HEK293 (cell line): ENCODE measurements around the gene PLOD2.
A peak's percentile ranks its signal among the peaks of the same experiment; 100 is the strongest.

Experiments
- ATF2 ChIP-seq: fragments of 450-650 bp; formaldehyde crosslinking; IDR thresholded peaks from 2 replicates; pipeline ENCODE4 v1.5.1; 2016; ENCODE audit warnings: missing biosample characterization, missing genetic modification characterization, low read depth
- CTCF ChIP-seq: fragments of 450-650 bp; formaldehyde crosslinking; IDR thresholded peaks from 2 replicates; pipeline ENCODE4 v1.5.1; 2016; ENCODE audit warnings: missing biosample characterization, missing genetic modification characterization
- KLF8 ChIP-seq: fragments of 450-650 bp; formaldehyde crosslinking; IDR thresholded peaks from 2 replicates; pipeline ENCODE4 v1.5.1; 2016; ENCODE audit warnings: missing biosample characterization, missing genetic modification characterization
- PRDM1 ChIP-seq: fragments of 450-650 bp; formaldehyde crosslinking; IDR thresholded peaks from 2 replicates; pipeline ENCODE4; 2016; ENCODE audit warnings: missing biosample characterization, missing genetic modification characterization
- SETDB1 ChIP-seq: IDR thresholded peaks from one replicate; pipeline ENCODE4 v1.6.1; 2017; ENCODE audit warnings: mild to moderate bottlenecking, low read length, moderate library complexity, mixed read lengths; ENCODE audit not compliant: insufficient read length
- ZBTB17 ChIP-seq: fragments of 450-650 bp; formaldehyde crosslinking; IDR thresholded peaks from 2 replicates; pipeline ENCODE4 v1.5.1; 2016; ENCODE audit warnings: missing biosample characterization, missing genetic modification characterization
- ZBTB20 ChIP-seq: fragments of 450-650 bp; formaldehyde crosslinking; IDR thresholded peaks from 2 replicates; pipeline ENCODE4 v1.5.1; 2016; ENCODE audit warnings: missing biosample characterization, missing genetic modification characterization
- ZBTB48 ChIP-seq: fragments of 450-650 bp; formaldehyde crosslinking; IDR thresholded peaks from 2 replicates; pipeline ENCODE4 v1.5.1; 2016; ENCODE audit warnings: missing biosample characterization, missing genetic modification characterization
- ZNF10 ChIP-seq: fragments of 450-650 bp; formaldehyde crosslinking; IDR thresholded peaks from 2 replicates; pipeline ENCODE4 v1.5.1; 2017; ENCODE audit warnings: missing biosample characterization, missing genetic modification characterization
- ZNF223 ChIP-seq: fragments of 450-650 bp; formaldehyde crosslinking; IDR thresholded peaks from 2 replicates; pipeline ENCODE4 v1.5.1; 2016; ENCODE audit warnings: missing biosample characterization, missing genetic modification characterization
- ZNF26 ChIP-seq: fragments of 450-650 bp; formaldehyde crosslinking; IDR thresholded peaks from 2 replicates; pipeline ENCODE4 v1.5.1; 2016; ENCODE audit warnings: missing biosample characterization, missing genetic modification characterization
- ZNF423 ChIP-seq: fragments of 450-650 bp; formaldehyde crosslinking; IDR thresholded peaks from 2 replicates; pipeline ENCODE4 v1.5.1; 2016; ENCODE audit warnings: missing biosample characterization, missing genetic modification characterization
- ZNF48 ChIP-seq: fragments of 450-650 bp; formaldehyde crosslinking; IDR thresholded peaks from 2 replicates; pipeline ENCODE4 v1.5.1; 2016; ENCODE audit warnings: missing biosample characterization, missing genetic modification characterization
- ZNF596 ChIP-seq: fragments of 450-650 bp; IDR thresholded peaks from 2 replicates; pipeline ENCODE4 v1.5.0; 2018; ENCODE audit warnings: missing biosample characterization, mild to moderate bottlenecking, missing genetic modification characterization, moderate library complexity
- ZNF621 ChIP-seq: fragments of 450-650 bp; formaldehyde crosslinking; IDR thresholded peaks from 2 replicates; pipeline ENCODE4 v1.5.1; 2017; ENCODE audit warnings: missing biosample characterization, missing genetic modification characterization
- ZNF677 ChIP-seq: fragments of 450-650 bp; IDR thresholded peaks from 2 replicates; pipeline ENCODE4 v1.5.0; 2018; ENCODE audit warnings: missing biosample characterization, mild to moderate bottlenecking, missing genetic modification characterization, moderate library complexity
- ZSCAN30 ChIP-seq: fragments of 450-650 bp; IDR thresholded peaks from 2 replicates; pipeline ENCODE4 v1.5.1; 2018; ENCODE audit warnings: missing biosample characterization, mild to moderate bottlenecking, missing genetic modification characterization, moderate library complexity
- ZXDB ChIP-seq: fragments of 450-650 bp; formaldehyde crosslinking; IDR thresholded peaks from 2 replicates; pipeline ENCODE4 v1.5.1; 2016; ENCODE audit warnings: missing biosample characterization, missing genetic modification characterization
- TF ChIP-seq, protein P1 (sequence below): fragments of 450-650 bp; formaldehyde crosslinking; optimal IDR thresholded peaks from 2 replicates; pipeline ENCODE3; 2016; ENCODE audit warnings: missing biosample characterization, mild to moderate bottlenecking, missing genetic modification characterization
- TF ChIP-seq, protein P2 (sequence below): fragments of 450-650 bp; IDR thresholded peaks from 2 replicates; pipeline ENCODE4 v1.5.1; 2018; ENCODE audit warnings: missing biosample characterization, missing genetic modification characterization
- TF ChIP-seq, protein P3 (sequence below): fragments of 450-650 bp; formaldehyde crosslinking; IDR thresholded peaks from 2 replicates; pipeline ENCODE4 v1.5.1; 2017; ENCODE audit warnings: missing biosample characterization, mild to moderate bottlenecking, missing genetic modification characterization, moderate library complexity
- TF ChIP-seq, protein P4 (sequence below): fragments of 450-650 bp; formaldehyde crosslinking; IDR thresholded peaks from 2 replicates; pipeline ENCODE4 v1.5.1; 2016; ENCODE audit warnings: missing biosample characterization, missing genetic modification characterization
- TF ChIP-seq, protein P5 (sequence below): fragments of 450-650 bp; formaldehyde crosslinking; IDR thresholded peaks from 2 replicates; pipeline ENCODE4 v1.5.1; 2016; ENCODE audit warnings: missing biosample characterization, missing genetic modification characterization, borderline replicate concordance

The PLOD2 gene

DNA sequence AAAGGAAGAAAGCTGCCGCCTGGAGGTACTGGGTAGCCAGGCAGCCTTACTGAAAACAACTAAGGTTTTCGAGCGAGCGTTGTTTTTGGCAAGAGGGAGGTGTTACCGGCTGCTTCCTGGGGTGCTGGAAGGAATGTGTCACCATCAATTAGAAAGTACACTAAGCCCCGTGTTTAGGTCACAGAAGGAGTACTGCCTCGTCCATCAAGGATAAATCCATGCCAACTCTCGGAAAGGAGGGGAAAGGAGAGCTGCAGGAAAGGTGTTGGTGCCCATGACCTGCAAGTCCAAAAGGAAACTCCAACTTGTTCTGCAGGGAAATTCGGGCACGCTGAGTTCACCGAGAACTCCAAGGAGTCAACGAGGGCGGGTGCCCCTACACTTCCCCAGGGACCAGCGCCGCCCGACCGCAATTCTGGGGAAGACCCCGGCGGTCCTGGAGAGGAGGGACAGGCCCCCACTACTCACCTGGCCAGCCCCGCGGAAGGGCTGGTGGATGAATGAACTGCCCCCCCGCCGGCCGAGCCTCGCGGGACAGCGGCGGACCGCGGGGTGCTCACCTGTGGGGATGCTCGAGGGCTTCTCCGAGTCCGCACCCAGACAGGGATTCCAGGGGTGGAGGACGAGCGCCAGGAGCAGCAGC, 542 bp downstream of the PLOD2 start (continued):
- TF ChIP-seq, protein P1, sequence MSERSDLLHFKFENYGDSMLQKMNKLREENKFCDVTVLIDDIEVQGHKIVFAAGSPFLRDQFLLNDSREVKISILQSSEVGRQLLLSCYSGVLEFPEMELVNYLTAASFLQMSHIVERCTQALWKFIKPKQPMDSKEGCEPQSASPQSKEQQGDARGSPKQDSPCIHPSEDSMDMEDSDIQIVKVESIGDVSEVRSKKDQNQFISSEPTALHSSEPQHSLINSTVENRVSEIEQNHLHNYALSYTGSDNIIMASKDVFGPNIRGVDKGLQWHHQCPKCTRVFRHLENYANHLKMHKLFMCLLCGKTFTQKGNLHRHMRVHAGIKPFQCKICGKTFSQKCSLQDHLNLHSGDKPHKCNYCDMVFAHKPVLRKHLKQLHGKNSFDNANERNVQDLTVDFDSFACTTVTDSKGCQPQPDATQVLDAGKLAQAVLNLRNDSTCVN (tag by site-specific recombination): peak; percentile 78
- TF ChIP-seq, protein P2, sequence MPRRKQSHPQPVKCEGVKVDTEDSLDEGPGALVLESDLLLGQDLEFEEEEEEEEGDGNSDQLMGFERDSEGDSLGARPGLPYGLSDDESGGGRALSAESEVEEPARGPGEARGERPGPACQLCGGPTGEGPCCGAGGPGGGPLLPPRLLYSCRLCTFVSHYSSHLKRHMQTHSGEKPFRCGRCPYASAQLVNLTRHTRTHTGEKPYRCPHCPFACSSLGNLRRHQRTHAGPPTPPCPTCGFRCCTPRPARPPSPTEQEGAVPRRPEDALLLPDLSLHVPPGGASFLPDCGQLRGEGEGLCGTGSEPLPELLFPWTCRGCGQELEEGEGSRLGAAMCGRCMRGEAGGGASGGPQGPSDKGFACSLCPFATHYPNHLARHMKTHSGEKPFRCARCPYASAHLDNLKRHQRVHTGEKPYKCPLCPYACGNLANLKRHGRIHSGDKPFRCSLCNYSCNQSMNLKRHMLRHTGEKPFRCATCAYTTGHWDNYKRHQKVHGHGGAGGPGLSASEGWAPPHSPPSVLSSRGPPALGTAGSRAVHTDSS: no peak
- TF ChIP-seq ZSCAN30 (tag by site-specific recombination) (no peak), ZNF621 (tag by site-specific recombination) (no peak), ZNF223 (tag by site-specific recombination) (no peak), ZBTB20 (tag by site-specific recombination) (peak; percentile 42), ZBTB17 (0 out of 2 replicates have a peak, but pooled peaks have one; percentile 33), ZBTB48 (tag by site-specific recombination) (0 out of 2 replicates have a peak, but pooled peaks have one; percentile 45), ZNF10 (tag by site-specific recombination) (no peak), PRDM1 (peak; percentile 92), ZNF596 (tag by site-specific recombination) (peak; percentile 59; the same call in 1 of the 2 replicates), ATF2 (no peak), ZNF677 (tag by site-specific recombination) (no peak), CTCF (tag by site-specific recombination) (peak; percentile 18; the same call in 1 of the 2 replicates), KLF8 (tag by site-specific recombination) (0 out of 2 replicates have a peak, but pooled peaks have one; percentile 29), ZNF48 (tag by site-specific recombination) (no peak), ZNF423 (tag by site-specific recombination) (0 out of 2 replicates have a peak, but pooled peaks have one; percentile 23), ZNF26 (tag by site-specific recombination) (no peak), SETDB1 (no peak), ZXDB (tag by site-specific recombination) (0 out of 2 replicates have a peak, but pooled peaks have one; percentile 50)
- TF ChIP-seq, protein P3, sequence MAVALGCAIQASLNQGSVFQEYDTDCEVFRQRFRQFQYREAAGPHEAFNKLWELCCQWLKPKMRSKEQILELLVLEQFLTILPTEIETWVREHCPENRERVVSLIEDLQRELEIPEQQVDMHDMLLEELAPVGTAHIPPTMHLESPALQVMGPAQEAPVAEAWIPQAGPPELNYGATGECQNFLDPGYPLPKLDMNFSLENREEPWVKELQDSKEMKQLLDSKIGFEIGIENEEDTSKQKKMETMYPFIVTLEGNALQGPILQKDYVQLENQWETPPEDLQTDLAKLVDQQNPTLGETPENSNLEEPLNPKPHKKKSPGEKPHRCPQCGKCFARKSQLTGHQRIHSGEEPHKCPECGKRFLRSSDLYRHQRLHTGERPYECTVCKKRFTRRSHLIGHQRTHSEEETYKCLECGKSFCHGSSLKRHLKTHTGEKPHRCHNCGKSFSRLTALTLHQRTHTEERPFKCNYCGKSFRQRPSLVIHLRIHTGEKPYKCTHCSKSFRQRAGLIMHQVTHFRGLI (tag by site-specific recombination): no peak
- TF ChIP-seq, protein P4, sequence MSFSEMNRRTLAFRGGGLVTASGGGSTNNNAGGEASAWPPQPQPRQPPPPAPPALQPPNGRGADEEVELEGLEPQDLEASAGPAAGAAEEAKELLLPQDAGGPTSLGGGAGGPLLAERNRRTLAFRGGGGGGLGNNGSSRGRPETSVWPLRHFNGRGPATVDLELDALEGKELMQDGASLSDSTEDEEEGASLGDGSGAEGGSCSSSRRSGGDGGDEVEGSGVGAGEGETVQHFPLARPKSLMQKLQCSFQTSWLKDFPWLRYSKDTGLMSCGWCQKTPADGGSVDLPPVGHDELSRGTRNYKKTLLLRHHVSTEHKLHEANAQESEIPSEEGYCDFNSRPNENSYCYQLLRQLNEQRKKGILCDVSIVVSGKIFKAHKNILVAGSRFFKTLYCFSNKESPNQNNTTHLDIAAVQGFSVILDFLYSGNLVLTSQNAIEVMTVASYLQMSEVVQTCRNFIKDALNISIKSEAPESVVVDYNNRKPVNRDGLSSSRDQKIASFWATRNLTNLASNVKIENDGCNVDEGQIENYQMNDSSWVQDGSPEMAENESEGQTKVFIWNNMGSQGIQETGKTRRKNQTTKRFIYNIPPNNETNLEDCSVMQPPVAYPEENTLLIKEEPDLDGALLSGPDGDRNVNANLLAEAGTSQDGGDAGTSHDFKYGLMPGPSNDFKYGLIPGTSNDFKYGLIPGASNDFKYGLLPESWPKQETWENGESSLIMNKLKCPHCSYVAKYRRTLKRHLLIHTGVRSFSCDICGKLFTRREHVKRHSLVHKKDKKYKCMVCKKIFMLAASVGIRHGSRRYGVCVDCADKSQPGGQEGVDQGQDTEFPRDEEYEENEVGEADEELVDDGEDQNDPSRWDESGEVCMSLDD (tag by site-specific recombination): peak; percentile 51; the same call in 1 of the 2 replicates
- TF ChIP-seq, protein P5, sequence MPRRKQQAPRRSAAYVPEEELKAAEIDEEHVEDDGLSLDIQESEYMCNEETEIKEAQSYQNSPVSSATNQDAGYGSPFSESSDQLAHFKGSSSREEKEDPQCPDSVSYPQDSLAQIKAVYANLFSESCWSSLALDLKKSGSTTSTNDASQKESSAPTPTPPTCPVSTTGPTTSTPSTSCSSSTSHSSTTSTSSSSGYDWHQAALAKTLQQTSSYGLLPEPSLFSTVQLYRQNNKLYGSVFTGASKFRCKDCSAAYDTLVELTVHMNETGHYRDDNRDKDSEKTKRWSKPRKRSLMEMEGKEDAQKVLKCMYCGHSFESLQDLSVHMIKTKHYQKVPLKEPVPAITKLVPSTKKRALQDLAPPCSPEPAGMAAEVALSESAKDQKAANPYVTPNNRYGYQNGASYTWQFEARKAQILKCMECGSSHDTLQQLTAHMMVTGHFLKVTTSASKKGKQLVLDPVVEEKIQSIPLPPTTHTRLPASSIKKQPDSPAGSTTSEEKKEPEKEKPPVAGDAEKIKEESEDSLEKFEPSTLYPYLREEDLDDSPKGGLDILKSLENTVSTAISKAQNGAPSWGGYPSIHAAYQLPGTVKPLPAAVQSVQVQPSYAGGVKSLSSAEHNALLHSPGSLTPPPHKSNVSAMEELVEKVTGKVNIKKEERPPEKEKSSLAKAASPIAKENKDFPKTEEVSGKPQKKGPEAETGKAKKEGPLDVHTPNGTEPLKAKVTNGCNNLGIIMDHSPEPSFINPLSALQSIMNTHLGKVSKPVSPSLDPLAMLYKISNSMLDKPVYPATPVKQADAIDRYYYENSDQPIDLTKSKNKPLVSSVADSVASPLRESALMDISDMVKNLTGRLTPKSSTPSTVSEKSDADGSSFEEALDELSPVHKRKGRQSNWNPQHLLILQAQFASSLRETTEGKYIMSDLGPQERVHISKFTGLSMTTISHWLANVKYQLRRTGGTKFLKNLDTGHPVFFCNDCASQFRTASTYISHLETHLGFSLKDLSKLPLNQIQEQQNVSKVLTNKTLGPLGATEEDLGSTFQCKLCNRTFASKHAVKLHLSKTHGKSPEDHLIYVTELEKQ (tag by site-specific recombination): no peak
